A549 treated with AZD9567 at 1 μM for 4 hours (cell line): Measurements from ENCODE around the gene WDR91. TPM values are rescaled to one million over a fixed set of nuclear protein-coding genes. Genes with fewer than 3 reads are reported as not detected.

Experiments
- total RNA-seq: library from RNA; stranded (reverse); fragments of 200-300 nt; extraction: Qiagen RNA extraction; gene quantifications from 5 replicates; pipeline ENCODE4 v1.2.3, GENCODE V29; 2022; ENCODE audit not compliant: insufficient read depth

The WDR91 gene
- 7.3 to 12.1 TPM (median 8.5 TPM) in 5 replicates for total RNA-seq

GRCh38 chr7:135211179-135211945, at the start of gene WDR91:
WDR91 (minus strand) TSS chr7:135211526; CDS start chr7:135211502, 24 bp downstream.

GRCh38 chr7:135233570-135233969, 22.2 kb upstream of the WDR91 start, which contains the start of gene STRA8:
STRA8 (plus strand) TSS chr7:135233838; CDS start chr7:135240525, 6,687 bp downstream.

DNA sequence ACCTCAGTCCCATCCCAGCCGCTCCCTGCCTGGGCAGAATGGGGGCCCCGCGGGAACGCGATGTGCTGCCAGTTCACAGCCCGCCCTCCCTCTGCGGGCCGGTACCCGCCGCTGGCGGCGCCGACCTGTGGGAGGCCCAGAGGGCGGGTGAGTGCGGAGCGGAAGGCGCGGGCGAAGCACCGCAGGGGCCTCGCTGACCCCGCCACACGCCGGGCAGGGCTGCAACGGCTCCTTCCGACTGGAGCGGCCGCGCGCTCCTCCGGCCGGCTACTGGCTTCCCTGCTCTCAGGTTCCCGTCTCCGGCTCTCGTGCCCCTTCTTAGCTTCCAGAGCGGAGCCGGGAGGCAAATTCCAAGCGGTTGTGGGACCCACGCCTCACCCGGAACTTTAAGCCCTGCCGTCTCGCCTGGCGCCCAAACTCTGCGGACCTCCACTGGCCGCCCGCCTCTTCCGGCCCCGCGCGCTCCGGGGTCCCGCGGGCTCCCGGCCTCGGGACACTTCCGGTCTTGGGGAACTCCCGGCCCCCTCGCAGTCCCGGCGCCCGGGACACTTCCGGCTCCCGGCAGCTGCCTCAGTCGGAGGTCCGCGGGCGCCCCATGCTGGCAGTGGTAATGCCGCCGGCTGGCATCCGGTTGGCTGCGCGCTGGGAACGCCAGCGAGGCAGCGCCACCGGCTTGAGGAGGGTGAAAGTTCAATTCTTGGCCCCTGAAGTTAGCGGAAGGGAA, 40.9 kb downstream of the WDR91 start, which contains the start of gene CYREN:
Gene CYREN, minus strand, starts transcription at position 434 of the 724 bp plus-strand sequence. CDS start 1,785 bp downstream, outside the sequence.

GRCh38 chr7:135147899-135148721, 63.2 kb downstream of the WDR91 start, which contains the start of gene TMEM140:
TMEM140 (plus strand) TSS chr7:135148072; CDS start chr7:135164442, 16,370 bp downstream.

Other genes starting within 250 kb of the WDR91 start
- gene AGBL3, start 225.0 kb downstream of the WDR91 start, total RNA-seq = 0.87 to 1.2 TPM (median 0.92 TPM) in 4 of 5 replicates, not detected in the other
- gene TMEM140, start 63.5 kb downstream of the WDR91 start, total RNA-seq = 0.82 to 2.0 TPM (median 1.1 TPM) in 5 replicates
- 58.6 to 76.5 TPM (median 75.3 TPM) in 5 replicates for gene CYREN, start 40.8 kb downstream of the WDR91 start, total RNA-seq
- gene STRA8, start 22.3 kb upstream of the WDR91 start, total RNA-seq = not detected in 5 replicates